ENCODE results near the gene HOXA7. TPM values are rescaled to one million over a fixed set of nuclear protein-coding genes. Genes with fewer than 3 reads are reported as not detected.

Gene HOXA7
- total RNA-seq, 4 donors from 2014 or later, result 0.26 to 9.1 (median 5.2) TPM

- H3K27me3 ChIP-seq, result no peaks in the 10 kb centered on the region
- peak overlapping the region; percentile 56 to 79 for H3K4me3 ChIP-seq
- no peak for TF ChIP-seq CTCF (IDR thresholded peaks at IDR 0.05)
- TF ChIP-seq POLR2A (IDR thresholded peaks at IDR 0.05), result no peak
- H3K9me3 ChIP-seq, result no peaks in the 10 kb centered on the region
- no peaks in the 10 kb centered on the region for H3K4me1 ChIP-seq
- H3K27ac ChIP-seq, result peak overlapping the region; percentile 94 to 96
- no peaks in the 10 kb centered on the region for H3K36me3 ChIP-seq
- peak; percentile 19 to 22 for DNase-seq
- intact Hi-C loops (cut with DNase I; ENCODE audit: low total_unique reads), result loop anchor here (5.0 kb wide), 1 partner anchor 1327 kb away; no protein-coding TSS in a partner anchor
Observed at GRCh38 chr7:27183682-27184336, 27.3 kb upstream of the HOXA7 start.

DNA sequence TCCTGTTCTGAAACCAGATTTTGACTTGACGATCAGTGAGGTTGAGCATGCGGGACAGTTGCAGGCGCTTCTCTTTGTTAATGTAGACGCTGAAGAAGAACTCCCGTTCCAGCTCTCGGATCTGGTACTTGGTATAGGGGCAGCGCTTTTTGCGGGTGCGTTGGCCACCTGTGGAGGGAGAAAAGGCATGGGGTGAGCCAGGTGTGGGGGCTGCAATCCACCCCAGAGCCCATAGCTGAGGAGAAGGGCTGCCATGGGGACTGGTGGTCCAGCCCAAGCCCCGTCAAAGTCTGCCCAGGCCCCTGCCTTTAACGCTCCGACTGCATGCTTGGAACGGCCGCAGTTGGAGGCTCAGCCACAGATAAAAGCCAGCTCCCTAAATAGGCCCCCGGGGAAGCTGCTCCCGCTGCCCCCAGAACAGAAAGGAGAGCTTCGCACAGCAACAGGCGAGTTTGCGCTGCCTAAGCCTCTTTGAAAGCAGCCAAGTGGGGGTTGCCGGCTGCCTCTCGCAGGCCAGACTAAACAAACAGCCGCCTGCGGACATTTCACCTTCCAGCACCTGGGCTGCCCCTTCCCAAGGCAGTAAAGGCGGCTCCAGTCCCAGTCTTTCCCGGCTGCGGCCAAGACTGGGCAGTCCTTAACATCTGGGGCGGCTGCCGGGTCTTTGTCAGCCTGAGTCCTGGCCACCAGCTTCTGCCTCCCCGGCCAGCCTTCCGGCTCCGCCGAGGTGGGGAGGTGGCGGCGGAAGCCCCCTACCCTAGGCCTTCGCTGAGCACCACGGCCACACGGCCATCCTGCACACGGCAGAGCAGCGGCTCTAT is 26.6 kb upstream of the HOXA7 start:
- Histone ChIP-seq H3K9me3 (no peaks in the 10 kb centered on the region), H3K36me3 (no peaks in the 10 kb centered on the region), H3K4me1 (no peaks in the 10 kb centered on the region), H3K27me3 (no peaks in the 10 kb centered on the region), H3K27ac (peak overlapping the region; percentile 94 to 96), H3K4me3 (peak overlapping the region; percentile 56 to 79)
- intact Hi-C loops (cut with DNase I; ENCODE audit: low total_unique reads), result loop anchor here (5.0 kb wide), 1 partner anchor 1326 kb away; no protein-coding TSS in a partner anchor
- peak; percentile 27 to 32 for DNase-seq
- TF ChIP-seq POLR2A (IDR thresholded peaks at IDR 0.05) (no peak), CTCF (IDR thresholded peaks at IDR 0.05) (no peak)

DNA sequence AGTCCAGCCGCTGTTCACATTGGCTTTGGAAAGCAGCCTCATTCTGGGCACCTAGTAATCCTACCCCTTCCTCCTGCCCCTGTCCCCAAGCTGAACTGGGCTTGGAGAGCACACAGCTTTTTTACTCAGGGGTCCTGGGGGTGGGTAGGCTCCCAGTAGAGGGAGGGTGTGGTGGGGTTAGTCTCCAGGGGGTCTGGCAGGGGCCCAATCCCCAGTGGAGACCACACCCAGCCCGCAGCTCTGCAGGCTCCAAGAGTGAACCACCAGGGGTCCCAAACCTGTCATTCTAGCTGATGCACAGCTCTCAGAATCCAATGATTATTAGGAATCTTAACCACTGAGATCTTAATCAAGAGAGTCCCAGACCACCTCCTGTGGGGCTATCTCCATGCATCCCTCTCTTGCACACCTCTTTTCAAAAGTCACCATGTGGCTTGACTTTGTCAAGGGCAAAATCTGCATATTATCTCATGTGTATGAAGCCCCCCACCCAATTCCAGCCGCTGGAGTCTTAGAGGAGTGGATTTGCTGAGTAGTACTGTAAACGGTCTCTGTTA is 25.9 kb upstream of the HOXA7 start:
- TF ChIP-seq CTCF (IDR thresholded peaks at IDR 0.05) (no peak), POLR2A (IDR thresholded peaks at IDR 0.05) (no peak)
- Histone ChIP-seq H3K9me3 (no peaks in the 10 kb centered on the region), H3K27me3 (no peaks in the 10 kb centered on the region), H3K4me3 (peak overlapping the region; percentile 56 to 79), H3K4me1 (no peaks in the 10 kb centered on the region), H3K27ac (peak overlapping the region; percentile 94 to 96), H3K36me3 (no peaks in the 10 kb centered on the region)
- peak; percentile 26 to 35 for DNase-seq
- intact Hi-C loops (cut with DNase I; ENCODE audit: low total_unique reads), result loop anchor here (5.0 kb wide), 1 partner anchor 1325 kb away; no protein-coding TSS in a partner anchor

DNA sequence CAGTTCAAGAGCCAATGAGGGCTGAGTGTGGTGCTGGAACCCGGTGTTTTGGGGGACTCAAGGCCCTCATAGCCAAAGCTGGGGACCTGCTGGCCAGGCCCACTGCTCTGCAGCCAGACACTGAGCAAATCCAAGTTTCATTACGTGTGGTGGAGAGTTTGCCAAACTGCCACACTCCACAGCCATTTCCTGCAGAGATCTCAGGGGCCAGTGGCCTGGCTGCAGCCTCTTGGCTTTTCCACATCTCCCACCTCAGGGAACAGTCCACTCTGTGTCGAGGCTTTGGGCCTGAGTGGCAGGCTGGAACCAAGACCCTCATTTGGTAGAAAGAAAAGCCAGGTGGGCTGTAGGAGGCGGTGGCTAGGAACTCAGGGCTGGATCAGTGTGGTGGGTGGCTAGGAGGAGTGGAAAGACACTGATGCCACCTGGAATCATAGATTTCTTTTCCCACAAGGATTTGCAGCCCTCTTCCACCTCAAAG is 25.4 kb upstream of the HOXA7 start:
- Histone ChIP-seq H3K27ac (peak overlapping the region; percentile 94 to 96), H3K4me1 (no peaks in the 10 kb centered on the region), H3K27me3 (no peaks in the 10 kb centered on the region), H3K4me3 (peak overlapping the region; percentile 56 to 79), H3K36me3 (no peaks in the 10 kb centered on the region), H3K9me3 (no peaks in the 10 kb centered on the region)
- peak; percentile 43 to 47 for DNase-seq
- intact Hi-C loops (cut with DNase I; ENCODE audit: low total_unique reads), result loop anchor here (5.0 kb wide), 1 partner anchor 1325 kb away; no protein-coding TSS in a partner anchor
- TF ChIP-seq POLR2A (IDR thresholded peaks at IDR 0.05) (no peak), CTCF (IDR thresholded peaks at IDR 0.05) (no peak)
